PFSK-1 (cell line): ENCODE data around the gene TMEM63A.

Experiments
- FOXP2 ChIP-seq: optimal IDR thresholded peaks from 2 replicates; pipeline ENCODE3; 2011; ENCODE audit warnings: borderline replicate concordance, control low read depth, inconsistent platforms; ENCODE audit not compliant: insufficient read depth; ENCODE audit errors: extremely low read length, extremely low read depth
- POLR2AphosphoS5 ChIP-seq: IDR thresholded peaks from 2 replicates; pipeline ENCODE4 v1.6.1; 2012; ENCODE audit warnings: low read depth, mild to moderate bottlenecking, control low read depth, low read length, moderate library complexity
- REST ChIP-seq, 2 experiments: IDR thresholded peaks; 2 replicates each; pipeline versions ENCODE4 v1.6.1 to v1.8.0; 2011 to 2012; ENCODE audit warnings: low read depth in 2 of 2, low read length in 2 of 2, control low read depth in 1 of 2, inconsistent platforms in 1 of 2, mild to moderate bottlenecking in 1 of 2, moderate library complexity in 1 of 2; ENCODE audit not compliant: insufficient read depth in 1 of 2
- SIN3A ChIP-seq: IDR thresholded peaks from 2 replicates; pipeline ENCODE4 v1.6.1; 2012; ENCODE audit warnings: mild to moderate bottlenecking, low read length, moderate library complexity, borderline replicate concordance; ENCODE audit not compliant: insufficient read depth
- TAF1 ChIP-seq: IDR thresholded peaks from 2 replicates; pipeline ENCODE4 v1.6.1; 2012; ENCODE audit warnings: low read length, control low read depth, borderline replicate concordance; ENCODE audit not compliant: insufficient read depth

TMEM63A gene

GRCh38 chr1:225918280-225918679, 36.1 kb upstream of the TMEM63A start:
- TF ChIP-seq REST (IDR thresholded peaks at IDR 0.05; ENCODE audit: insufficient read depth in 1 of 2, low read depth in 2 of 2, low read length in 2 of 2) (no peak), SIN3A (no peak), FOXP2 (no peak)

GRCh38 chr1:225917536-225917935, 35.4 kb upstream of the TMEM63A start:
- TF ChIP-seq FOXP2 (no peak), REST (IDR thresholded peaks at IDR 0.05; ENCODE audit: insufficient read depth in 1 of 2, low read depth in 2 of 2, low read length in 2 of 2) (no peak), TAF1 (no peak), SIN3A (no peak), POLR2AphosphoS5 (no peak)

GRCh38 chr1:225917101-225917500, 34.9 kb upstream of the TMEM63A start:
- TF ChIP-seq SIN3A (no peak), POLR2AphosphoS5 (no peak), TAF1 (no peak), REST (IDR thresholded peaks at IDR 0.05; ENCODE audit: insufficient read depth in 1 of 2, low read depth in 2 of 2, low read length in 2 of 2) (no peak), FOXP2 (no peak)

GRCh38 chr1:225915538-225915991, 33.4 kb upstream of the TMEM63A start:
- no peak for TF ChIP-seq REST (IDR thresholded peaks at IDR 0.05; ENCODE audit: insufficient read depth in 1 of 2, low read depth in 2 of 2, low read length in 2 of 2)
- no peak for TF ChIP-seq SIN3A
- TF ChIP-seq POLR2AphosphoS5: no peak
- no peak for TF ChIP-seq FOXP2
- no peak for TF ChIP-seq TAF1

- TF ChIP-seq FOXP2 (no peak), SIN3A (no peak), TAF1 (no peak), REST (IDR thresholded peaks at IDR 0.05; ENCODE audit: insufficient read depth in 1 of 2, low read depth in 2 of 2, low read length in 2 of 2) (no peak), POLR2AphosphoS5 (no peak)
Observed at GRCh38 chr1:225914947-225915346, 32.8 kb upstream of the TMEM63A start.
